Neural crest cell (in vitro differentiated cells): Measurements from ENCODE around the gene RNF146. TPM values are rescaled to one million over a fixed set of nuclear protein-coding genes. Genes with fewer than 3 reads are reported as not detected.

ENCODE experiments used
- DNase-seq: peaks from one replicate; pipeline ENCODE4 v3.0.0; 2021; ENCODE audit warnings: low read depth, mixed read lengths, low spot score
- H3K27ac Mint-ChIP-seq: one replicate; pipeline ENCODE4 v1.8.0; 2021; ENCODE audit warnings: mild to moderate bottlenecking, mixed read lengths; ENCODE audit not compliant: unreplicated experiment
- H3K27me3 Mint-ChIP-seq: 2 replicates; pipeline ENCODE4 v1.8.0; 2021; ENCODE audit warnings: low read depth, mild to moderate bottlenecking, mixed read lengths
- H3K36me3 Mint-ChIP-seq: 2 replicates; pipeline ENCODE4 v1.8.0; 2021; ENCODE audit warnings: low read depth, mild to moderate bottlenecking, mixed read lengths
- H3K4me1 Mint-ChIP-seq: 2 replicates; pipeline ENCODE4 v1.8.0; 2021; ENCODE audit warnings: mixed read lengths
- H3K4me3 Mint-ChIP-seq: one replicate; pipeline ENCODE4 v1.8.0; 2021; ENCODE audit warnings: mild to moderate bottlenecking, mixed read lengths
- H3K9me3 Mint-ChIP-seq: 2 replicates; pipeline ENCODE4 v1.8.0; 2021; ENCODE audit warnings: mixed read lengths
- CTCF ChIP-seq: fragments of 200-600 bp; sonication (generic); conservative IDR thresholded peaks from 2 replicates; pipeline ENCODE4 v1.5.0; 2021; ENCODE audit warnings: antibody characterized with exemption, mild to moderate bottlenecking
- total RNA-seq: library from RNA; stranded (reverse); gene quantifications from 2 replicates; pipeline ENCODE4 v1.2.1, GENCODE V29; 2021

The RNF146 gene
- total RNA-seq, 1 donor from 2014 or later: 49.8 TPM

- Mint-ChIP-seq H3K4me1 (no peaks in the 10 kb centered on the region), H3K4me3 (no peak overlapping the region), H3K36me3 (no peaks in the 10 kb centered on the region), H3K9me3 (no peaks in the 10 kb centered on the region), H3K27ac (no peak overlapping the region), H3K27me3 (no peaks in the 10 kb centered on the region)
- TF ChIP-seq CTCF: no peak
- DNase-seq: no peak
Measured at GRCh38 chr6:127243501-127243900, 23.2 kb upstream of the RNF146 start.

GRCh38 chr6:127247114-127248096 lies 19.3 kb upstream of the RNF146 start:
- DNase-seq: no peak
- no peak for TF ChIP-seq CTCF
- peaks cover 3% of the 10 kb centered on the region for H3K4me1 Mint-ChIP-seq
- H3K27ac Mint-ChIP-seq: no peak overlapping the region
- H3K9me3 Mint-ChIP-seq: no peaks in the 10 kb centered on the region
- H3K4me3 Mint-ChIP-seq: no peak overlapping the region
- H3K36me3 Mint-ChIP-seq: no peaks in the 10 kb centered on the region
- H3K27me3 Mint-ChIP-seq: no peaks in the 10 kb centered on the region

GRCh38 chr6:127249621-127250020 lies 17.0 kb upstream of the RNF146 start:
- H3K27me3 Mint-ChIP-seq: no peaks in the 10 kb centered on the region
- no peaks in the 10 kb centered on the region for H3K36me3 Mint-ChIP-seq
- no peak for DNase-seq
- no peak overlapping the region for H3K4me3 Mint-ChIP-seq
- no peak overlapping the region for H3K27ac Mint-ChIP-seq
- TF ChIP-seq CTCF: no peak
- H3K4me1 Mint-ChIP-seq: peaks cover 3% of the 10 kb centered on the region
- H3K9me3 Mint-ChIP-seq: peaks cover 4% of the 10 kb centered on the region

- Mint-ChIP-seq H3K36me3 (no peaks in the 10 kb centered on the region), H3K4me1 (peaks cover 3% of the 10 kb centered on the region), H3K27me3 (peaks cover 5% of the 10 kb centered on the region), H3K27ac (no peak overlapping the region), H3K4me3 (no peak overlapping the region), H3K9me3 (peaks cover 4% of the 10 kb centered on the region)
- TF ChIP-seq CTCF: no peak
- DNase-seq: no peak
Measured at GRCh38 chr6:127255286-127255685, 11.4 kb upstream of the RNF146 start.

GRCh38 chr6:127262896-127263295 lies 3.8 kb upstream of the RNF146 start:
- Mint-ChIP-seq H3K4me1 (peaks cover 9% of the 10 kb centered on the region), H3K36me3 (no peaks in the 10 kb centered on the region), H3K4me3 (no peak overlapping the region), H3K27ac (no peak overlapping the region), H3K27me3 (peaks cover 5% of the 10 kb centered on the region), H3K9me3 (no peaks in the 10 kb centered on the region)
- no peak for DNase-seq
- TF ChIP-seq CTCF: no peak
